GM12878 (cell line): ENCODE data around the gene ZMIZ1.

ENCODE experiments used
- CBFB ChIP-seq: IDR thresholded peaks from 2 replicates; pipeline ENCODE4 v1.6.1; 2016; ENCODE audit warnings: antibody characterized with exemption, low read depth
- HDAC2 ChIP-seq: fragments of 200-600 bp; sonication (generic); IDR thresholded peaks from 2 replicates; pipeline ENCODE4 v1.6.1; 2017
- HDAC6 ChIP-seq: fragments of 200-600 bp; sonication (generic); IDR thresholded peaks from one replicate; pipeline ENCODE4 v1.8.0; 2017; ENCODE audit warnings: antibody characterized with exemption; ENCODE audit not compliant: unreplicated experiment
- SUPT20H ChIP-seq: IDR thresholded peaks from 2 replicates; pipeline ENCODE4 v1.6.1; 2011; ENCODE audit warnings: low read depth, mild to moderate bottlenecking, low read length, moderate library complexity, borderline replicate concordance; ENCODE audit not compliant: control insufficient read depth
- TF ChIP-seq, protein P1 (sequence below), 3 experiments: IDR thresholded peaks in 2 of 3; conservative IDR thresholded peaks in 1 of 3; 2 replicates each; pipeline ENCODE4 v1.5.1; 2011; ENCODE audit warnings: low read depth in 3 of 3, low read length in 3 of 3, mild to moderate bottlenecking in 3 of 3, control low read depth in 2 of 3, moderate library complexity in 2 of 3, inconsistent platforms in 1 of 3, mixed read lengths in 1 of 3; ENCODE audit not compliant: control insufficient read depth in 2 of 3, insufficient read depth in 1 of 3; ENCODE audit errors: extremely low read depth in 1 of 3
- TF ChIP-seq, protein P2 (sequence below): IDR thresholded peaks from 2 replicates; pipeline ENCODE4 v1.6.1; 2012; ENCODE audit warnings: low read depth, low read length, improper control_type of control experiment

DNA sequence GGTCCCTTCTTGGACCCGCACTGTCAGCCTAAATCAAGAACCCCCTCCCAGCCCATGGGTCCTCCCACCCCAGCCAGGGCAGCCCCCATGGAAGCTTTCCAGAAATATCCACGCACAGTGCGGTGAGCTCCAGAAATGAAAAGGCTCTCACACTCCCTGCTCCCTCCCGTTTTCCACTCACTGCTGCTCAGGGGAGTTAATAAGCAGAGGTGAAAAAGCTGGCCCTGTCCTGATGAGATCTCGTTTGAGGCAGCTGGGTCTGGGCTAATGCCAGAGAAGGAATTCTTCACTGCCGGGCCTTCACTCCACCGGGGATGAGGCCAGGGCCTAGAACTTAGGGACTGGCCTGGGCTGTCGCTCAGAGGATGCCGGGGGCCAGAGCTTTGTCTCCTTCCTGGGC, 102.2 kb downstream of the ZMIZ1 start:
- TF ChIP-seq, protein P1, sequence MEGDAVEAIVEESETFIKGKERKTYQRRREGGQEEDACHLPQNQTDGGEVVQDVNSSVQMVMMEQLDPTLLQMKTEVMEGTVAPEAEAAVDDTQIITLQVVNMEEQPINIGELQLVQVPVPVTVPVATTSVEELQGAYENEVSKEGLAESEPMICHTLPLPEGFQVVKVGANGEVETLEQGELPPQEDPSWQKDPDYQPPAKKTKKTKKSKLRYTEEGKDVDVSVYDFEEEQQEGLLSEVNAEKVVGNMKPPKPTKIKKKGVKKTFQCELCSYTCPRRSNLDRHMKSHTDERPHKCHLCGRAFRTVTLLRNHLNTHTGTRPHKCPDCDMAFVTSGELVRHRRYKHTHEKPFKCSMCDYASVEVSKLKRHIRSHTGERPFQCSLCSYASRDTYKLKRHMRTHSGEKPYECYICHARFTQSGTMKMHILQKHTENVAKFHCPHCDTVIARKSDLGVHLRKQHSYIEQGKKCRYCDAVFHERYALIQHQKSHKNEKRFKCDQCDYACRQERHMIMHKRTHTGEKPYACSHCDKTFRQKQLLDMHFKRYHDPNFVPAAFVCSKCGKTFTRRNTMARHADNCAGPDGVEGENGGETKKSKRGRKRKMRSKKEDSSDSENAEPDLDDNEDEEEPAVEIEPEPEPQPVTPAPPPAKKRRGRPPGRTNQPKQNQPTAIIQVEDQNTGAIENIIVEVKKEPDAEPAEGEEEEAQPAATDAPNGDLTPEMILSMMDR (IDR thresholded peaks at IDR 0.05 in 2 of 3, conservative IDR thresholded peaks at IDR 0.05 in 1 of 3; ENCODE audit: control insufficient read depth in 2 of 3, extremely low read depth in 1 of 3, insufficient read depth in 1 of 3, low read depth in 3 of 3, low read length in 3 of 3) = no peak
- TF ChIP-seq HDAC6 = no peak
- TF ChIP-seq HDAC2 = no peak
- no peak for TF ChIP-seq CBFB
- TF ChIP-seq SUPT20H = no peak
- TF ChIP-seq, protein P2, sequence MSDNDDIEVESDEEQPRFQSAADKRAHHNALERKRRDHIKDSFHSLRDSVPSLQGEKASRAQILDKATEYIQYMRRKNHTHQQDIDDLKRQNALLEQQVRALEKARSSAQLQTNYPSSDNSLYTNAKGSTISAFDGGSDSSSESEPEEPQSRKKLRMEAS = no peak
